SK-N-SH treated with all-trans-retinoic acid at 6 μM for 48 hours (cell line): ENCODE results near the gene PHF21B.

Experiments used
- ATAC-seq: fragments of 200-7000 bp; cut with Tn5 transposase; 3 replicates; pipeline ENCODE4 v1.9.1; 2020; ENCODE audit warnings: mild to moderate bottlenecking, moderate library complexity
- BACH2 ChIP-seq: fragments of 250-450 bp; sonication (Bioruptor Pico); IDR thresholded peaks from 2 replicates; pipeline ENCODE4 v1.9.0; 2021; ENCODE audit warnings: mild to moderate bottlenecking, borderline replicate concordance
- CSDC2 ChIP-seq: fragments of 250-450 bp; sonication (Bioruptor Pico); IDR thresholded peaks from 2 replicates; pipeline ENCODE4 v1.5.0; 2020; ENCODE audit warnings: mild to moderate bottlenecking, moderate library complexity
- CSRNP3 ChIP-seq: fragments of 250-450 bp; sonication (Bioruptor Pico); IDR thresholded peaks from 2 replicates; pipeline ENCODE4 v1.5.1; 2021; ENCODE audit warnings: mild to moderate bottlenecking, moderate library complexity
- GLIS3 ChIP-seq: fragments of 250-450 bp; sonication (Bioruptor Pico); IDR thresholded peaks from 2 replicates; pipeline ENCODE4 v1.5.0; 2020; ENCODE audit warnings: mild to moderate bottlenecking, moderate library complexity
- ISL1 ChIP-seq: fragments of 250-450 bp; sonication (Bioruptor Pico); IDR thresholded peaks from 2 replicates; pipeline ENCODE4 v2.1.2; 2022; ENCODE audit warnings: mild to moderate bottlenecking, moderate library complexity
- OSR1 ChIP-seq: fragments of 250-450 bp; sonication (Bioruptor Pico); IDR thresholded peaks from 2 replicates; pipeline ENCODE4 v1.8.0; 2022; ENCODE audit warnings: moderate library complexity, mild to moderate bottlenecking, inconsistent platforms
- PATZ1 ChIP-seq: fragments of 250-450 bp; sonication (Bioruptor Pico); IDR thresholded peaks from 2 replicates; pipeline ENCODE4 v1.8.0; 2020; ENCODE audit warnings: mild to moderate bottlenecking, moderate library complexity, borderline replicate concordance
- POU6F1 ChIP-seq: fragments of 250-450 bp; sonication (Bioruptor Pico); IDR thresholded peaks from 2 replicates; pipeline ENCODE4 v1.8.0; 2021; ENCODE audit warnings: low read depth, mild to moderate bottlenecking, moderate library complexity, borderline replicate concordance
- PPARA ChIP-seq: fragments of 250-450 bp; sonication (Bioruptor Pico); IDR thresholded peaks from 2 replicates; pipeline ENCODE4 v1.5.0; 2020; ENCODE audit warnings: mild to moderate bottlenecking, borderline replicate concordance
- RARB ChIP-seq: fragments of 250-450 bp; sonication (Bioruptor Pico); IDR thresholded peaks from 2 replicates; pipeline ENCODE4 v1.8.0; 2021; ENCODE audit warnings: mild to moderate bottlenecking, moderate library complexity
- SNAI2 ChIP-seq: fragments of 250-450 bp; sonication (Bioruptor Pico); IDR thresholded peaks from 2 replicates; pipeline ENCODE4 v1.5.0; 2020; ENCODE audit warnings: mild to moderate bottlenecking, moderate library complexity
- TCF4 ChIP-seq: fragments of 250-450 bp; sonication (Bioruptor Pico); IDR thresholded peaks from 2 replicates; pipeline ENCODE4 v1.8.0; 2021; ENCODE audit warnings: mild to moderate bottlenecking, moderate library complexity, borderline replicate concordance
- TSHZ2 ChIP-seq: fragments of 250-450 bp; sonication (Bioruptor Pico); IDR thresholded peaks from 2 replicates; pipeline ENCODE4 v1.5.0; 2020; ENCODE audit warnings: mild to moderate bottlenecking, moderate library complexity
- ZC3H10 ChIP-seq: fragments of 250-450 bp; sonication (Bioruptor Pico); IDR thresholded peaks from 2 replicates; pipeline ENCODE4 v1.5.1; 2021; ENCODE audit warnings: mild to moderate bottlenecking, moderate library complexity
- ZFP3 ChIP-seq: fragments of 250-450 bp; sonication (Bioruptor Pico); IDR thresholded peaks from 2 replicates; pipeline ENCODE4 v1.5.0; 2020; ENCODE audit warnings: mild to moderate bottlenecking, moderate library complexity
- ZFP30 ChIP-seq: fragments of 450-650 bp; formaldehyde crosslinking; IDR thresholded peaks from 2 replicates; pipeline ENCODE4 v1.5.0; 2022; ENCODE audit warnings: mild to moderate bottlenecking, moderate library complexity
- ZNF565 ChIP-seq: fragments of 450-650 bp; formaldehyde crosslinking; conservative IDR thresholded peaks from 2 replicates; pipeline ENCODE4 v1.5.0; 2020; ENCODE audit warnings: low read depth, mild to moderate bottlenecking, moderate library complexity
- ZNF70 ChIP-seq: fragments of 450-650 bp; formaldehyde crosslinking; IDR thresholded peaks from 2 replicates; pipeline ENCODE4 v1.5.0; 2020; ENCODE audit warnings: mild to moderate bottlenecking, moderate library complexity

PHF21B gene

GRCh38 chr22:44895296-44896055, 114.3 kb downstream of the PHF21B start:
- no peak for TF ChIP-seq POU6F1 (CRISPR knock-in tag)
- no peak for TF ChIP-seq ZNF565 (CRISPR knock-in tag)
- no peak for TF ChIP-seq BACH2 (CRISPR knock-in tag)
- no peak for TF ChIP-seq OSR1 (CRISPR knock-in tag)
- no peak for TF ChIP-seq ZFP3 (CRISPR knock-in tag)
- TF ChIP-seq ZNF70 (CRISPR knock-in tag), result no peak
- TF ChIP-seq PPARA (CRISPR knock-in tag), result no peak
- TF ChIP-seq, all 23 proteins: peak for 0
- ATAC-seq, result no peak

- no peak for ATAC-seq
- TF ChIP-seq GLIS3 (CRISPR knock-in tag), result no peak
- no peak for TF ChIP-seq PPARA (CRISPR knock-in tag)
- TF ChIP-seq TCF4, result no peak
- no peak for TF ChIP-seq ZNF565 (CRISPR knock-in tag)
- no peak for TF ChIP-seq CSDC2 (CRISPR knock-in tag)
- TF ChIP-seq PATZ1 (CRISPR knock-in tag), result no peak
Measured at GRCh38 chr22:44894782-44895181, 115.0 kb downstream of the PHF21B start.

GRCh38 chr22:44894321-44894720, 115.5 kb downstream of the PHF21B start:
- no peak for ATAC-seq
- no peak for TF ChIP-seq ZC3H10 (CRISPR knock-in tag)
- TF ChIP-seq ZFP3 (CRISPR knock-in tag), result no peak
- TF ChIP-seq ZNF70 (CRISPR knock-in tag), result no peak
- no peak for TF ChIP-seq SNAI2 (CRISPR knock-in tag)
- TF ChIP-seq OSR1 (CRISPR knock-in tag), result no peak
- TF ChIP-seq ISL1 (CRISPR knock-in tag), result no peak
- no peak for TF ChIP-seq RARB (CRISPR knock-in tag)

GRCh38 chr22:44893731-44894080, 116.1 kb downstream of the PHF21B start:
- no peak for TF ChIP-seq TSHZ2 (CRISPR knock-in tag)
- ATAC-seq, result no peak

- ATAC-seq, result no peak
- TF ChIP-seq ZFP30 (CRISPR knock-in tag) (no peak), RARB (CRISPR knock-in tag) (no peak), ISL1 (CRISPR knock-in tag) (no peak), TSHZ2 (CRISPR knock-in tag) (no peak), PATZ1 (CRISPR knock-in tag) (no peak), CSRNP3 (CRISPR knock-in tag) (no peak), TCF4 (no peak), BACH2 (CRISPR knock-in tag) (no peak)
Measured at GRCh38 chr22:44892803-44893730, 116.7 kb downstream of the PHF21B start.
